SK-N-MC (cell line): ENCODE results near the gene HAP1.

Experiments used
- EZH2 ChIP-seq: fragments of 200-600 bp; sonication (generic); IDR thresholded peaks from one replicate; pipeline ENCODE4 v1.6.1; 2017; ENCODE audit warnings: antibody characterized with exemption
- FOXP2 ChIP-seq: optimal IDR thresholded peaks from 2 replicates; pipeline ENCODE3; 2011; ENCODE audit warnings: mild to moderate bottlenecking, moderate library complexity; ENCODE audit not compliant: insufficient read depth; ENCODE audit errors: extremely low read length, control extremely low read depth
- POLR2AphosphoS5 ChIP-seq: IDR thresholded peaks from 2 replicates; pipeline ENCODE4 v1.6.1; 2012; ENCODE audit warnings: mild to moderate bottlenecking, low read depth, low read length, borderline replicate concordance

- TF ChIP-seq POLR2AphosphoS5: no peak
- TF ChIP-seq EZH2: no peak
- TF ChIP-seq FOXP2: no peak
Measured at GRCh38 chr17:41748275-41748674, 13.8 kb upstream of the HAP1 start.
